ENCODE results near the gene CEP290. TPM values are rescaled to one million over a fixed set of nuclear protein-coding genes. Genes with fewer than 3 reads are reported as not detected.

Gene CEP290
- total RNA-seq, 1 experiment from 2014 or later, result 12.8 TPM

DNA sequence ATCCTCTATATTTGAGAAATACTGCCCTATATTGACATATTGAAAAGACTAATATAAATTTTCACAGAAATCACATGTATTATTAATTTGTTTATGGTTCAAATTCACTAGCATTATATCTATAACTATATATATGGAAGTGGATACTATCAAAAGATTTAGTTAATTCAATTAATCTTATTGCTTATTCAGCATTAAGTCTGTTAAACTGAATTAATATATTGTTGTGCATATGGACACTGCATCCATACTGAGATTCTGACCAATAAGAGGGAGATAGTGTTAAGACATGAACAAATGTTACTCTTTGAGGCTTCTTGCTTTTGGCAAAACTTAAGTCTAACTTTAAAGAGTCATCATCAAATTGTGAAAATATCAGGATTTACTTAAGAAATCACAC, 60.6 kb downstream of the CEP290 start:
- H2BK120ac ChIP-seq (ENCODE audit: low read depth, low read length, poor library complexity, severe bottlenecking), result no peak overlapping the region

More for the DNA sequence above, 60.6 kb downstream of the CEP290 start:
- Histone ChIP-seq H3K27ac (ENCODE audit: insufficient read length, low read depth, low read length) (no peak overlapping the region), H3K4me1 (ENCODE audit: insufficient read depth, low read length) (no peaks in the 10 kb centered on the region), H3T11ph (ENCODE audit: low read length) (no peak overlapping the region), H2BK15ac (ENCODE audit: low read depth, low read length) (no peak overlapping the region), H3K18ac (ENCODE audit: insufficient read length, low read depth, low read length) (no peak overlapping the region), H4K20me1 (ENCODE audit: control insufficient read depth, insufficient read depth, insufficient read length) (no peaks in the 10 kb centered on the region), H2BK20ac (ENCODE audit: low read depth, low read length, poor library complexity, severe bottlenecking) (no peak overlapping the region), H4K8ac (replicated peaks; ENCODE audit: insufficient read length, low read depth, low read length) (no peak overlapping the region), H3K9ac (ENCODE audit: extremely low read depth, insufficient read length, low read length) (no peak overlapping the region), H4K5ac (ENCODE audit: insufficient read length, low read depth, low read length) (no peak overlapping the region), H2AK5ac (ENCODE audit: insufficient read length, low read length) (no peak overlapping the region), H2AFZ (ENCODE audit: low read length) (no peak overlapping the region), H3K4ac (ENCODE audit: low read depth, low read length) (no peak overlapping the region), H3K27me3 (ENCODE audit: insufficient read depth, low read length) (no peaks in the 10 kb centered on the region), H2BK5ac (ENCODE audit: insufficient read length, low read length) (no peak overlapping the region), H3K9me3 (ENCODE audit: control insufficient read depth, low read depth, low read length) (no peaks in the 10 kb centered on the region), H3K4me2 (ENCODE audit: insufficient read depth, insufficient read length, low read length) (no peak overlapping the region), H3K56ac (ENCODE audit: insufficient read length, low read depth, low read length) (no peak overlapping the region), H4K91ac (ENCODE audit: insufficient read length, low read depth, low read length) (no peak overlapping the region), H3K23ac (ENCODE audit: insufficient read length, low read depth, low read length) (no peak overlapping the region), H2BK12ac (ENCODE audit: insufficient read length, low read depth, low read length) (no peak overlapping the region), H3K79me2 (ENCODE audit: insufficient read depth, low read length) (no peaks in the 10 kb centered on the region), H3K79me1 (ENCODE audit: insufficient read depth, low read depth, low read length, poor library complexity, severe bottlenecking) (no peaks in the 10 kb centered on the region), H3K23me2 (ENCODE audit: insufficient read length, low read depth, low read length, poor library complexity, severe bottlenecking) (no peaks in the 10 kb centered on the region), H3K14ac (ENCODE audit: insufficient read depth, low read length) (no peak overlapping the region)
- Mint-ChIP-seq H3K4me3 (no peak overlapping the region), H3K9me3 (no peaks in the 10 kb centered on the region), H3K27me3 (ENCODE audit: low read depth) (no peaks in the 10 kb centered on the region), H3K36me3 (ENCODE audit: insufficient read depth in 1 of 3, low read depth in 3 of 3) (peaks cover 0 to 8% (median 8%) of the 10 kb centered on the region in 3 experiments; a peak in 3 of 7 replicates), H3K4me1 (no peaks in the 10 kb centered on the region), H3K27ac (no peak overlapping the region; a peak in 1 of 7 replicates)
- no peak for DNase-seq
- TF ChIP-seq, protein P1, sequence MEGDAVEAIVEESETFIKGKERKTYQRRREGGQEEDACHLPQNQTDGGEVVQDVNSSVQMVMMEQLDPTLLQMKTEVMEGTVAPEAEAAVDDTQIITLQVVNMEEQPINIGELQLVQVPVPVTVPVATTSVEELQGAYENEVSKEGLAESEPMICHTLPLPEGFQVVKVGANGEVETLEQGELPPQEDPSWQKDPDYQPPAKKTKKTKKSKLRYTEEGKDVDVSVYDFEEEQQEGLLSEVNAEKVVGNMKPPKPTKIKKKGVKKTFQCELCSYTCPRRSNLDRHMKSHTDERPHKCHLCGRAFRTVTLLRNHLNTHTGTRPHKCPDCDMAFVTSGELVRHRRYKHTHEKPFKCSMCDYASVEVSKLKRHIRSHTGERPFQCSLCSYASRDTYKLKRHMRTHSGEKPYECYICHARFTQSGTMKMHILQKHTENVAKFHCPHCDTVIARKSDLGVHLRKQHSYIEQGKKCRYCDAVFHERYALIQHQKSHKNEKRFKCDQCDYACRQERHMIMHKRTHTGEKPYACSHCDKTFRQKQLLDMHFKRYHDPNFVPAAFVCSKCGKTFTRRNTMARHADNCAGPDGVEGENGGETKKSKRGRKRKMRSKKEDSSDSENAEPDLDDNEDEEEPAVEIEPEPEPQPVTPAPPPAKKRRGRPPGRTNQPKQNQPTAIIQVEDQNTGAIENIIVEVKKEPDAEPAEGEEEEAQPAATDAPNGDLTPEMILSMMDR (conservative IDR thresholded peaks at IDR 0.05), result no peak

All from H9 (cell line).